CD4-positive, alpha-beta T cell treated with Interleukin-6 for 4 hours (primary cell): ENCODE results near the gene LPIN1.
"Not testable (repeated sequence)": the region's sequence is repeated elsewhere in the genome, so short reads cannot be mapped to it uniquely, and the experiment has no call there.

ENCODE experiments used
- DNase-seq: peaks from one replicate; pipeline ENCODE4 v3.0.0-alpha.2; 2020; ENCODE audit warnings: mixed read lengths

The LPIN1 gene

DNA sequence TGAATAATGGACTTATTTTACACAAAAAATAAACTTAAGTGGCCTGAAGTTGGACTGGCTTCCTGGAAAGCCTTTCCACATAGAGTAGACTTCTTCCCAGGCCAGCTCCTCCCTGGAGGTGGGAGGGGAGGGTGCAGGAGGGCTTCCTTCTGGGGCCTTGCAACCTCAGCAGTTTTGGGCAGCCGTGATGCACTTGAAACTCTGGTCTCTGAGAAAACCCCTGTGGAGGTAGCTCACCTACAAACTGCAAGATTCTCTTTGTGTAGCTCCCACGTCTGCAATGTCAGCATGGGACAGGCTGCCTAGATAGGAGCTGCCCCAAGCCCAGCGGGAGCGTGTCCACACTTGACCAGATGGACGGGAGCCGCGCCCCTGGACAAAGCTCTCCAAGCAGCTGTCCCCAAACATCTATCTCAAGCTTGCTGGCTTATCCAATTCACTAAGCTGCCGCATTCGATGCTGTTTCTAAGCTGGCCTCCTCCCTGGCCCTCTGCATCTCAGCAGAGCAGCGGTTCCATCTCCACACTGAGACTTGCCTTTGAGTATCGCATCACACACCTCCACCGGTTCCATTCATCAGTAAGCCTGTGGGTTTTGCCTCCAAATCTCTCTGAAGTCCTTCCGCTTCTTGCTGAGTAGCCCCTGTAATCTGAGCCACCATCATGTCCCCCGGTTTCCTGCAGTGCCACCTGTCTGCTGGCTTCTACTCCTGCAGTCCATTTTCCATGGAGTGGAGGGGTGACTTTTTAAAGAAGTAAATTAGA, 1.6 kb upstream of the LPIN1 start:
- peak; percentile 33 for DNase-seq

DNA sequence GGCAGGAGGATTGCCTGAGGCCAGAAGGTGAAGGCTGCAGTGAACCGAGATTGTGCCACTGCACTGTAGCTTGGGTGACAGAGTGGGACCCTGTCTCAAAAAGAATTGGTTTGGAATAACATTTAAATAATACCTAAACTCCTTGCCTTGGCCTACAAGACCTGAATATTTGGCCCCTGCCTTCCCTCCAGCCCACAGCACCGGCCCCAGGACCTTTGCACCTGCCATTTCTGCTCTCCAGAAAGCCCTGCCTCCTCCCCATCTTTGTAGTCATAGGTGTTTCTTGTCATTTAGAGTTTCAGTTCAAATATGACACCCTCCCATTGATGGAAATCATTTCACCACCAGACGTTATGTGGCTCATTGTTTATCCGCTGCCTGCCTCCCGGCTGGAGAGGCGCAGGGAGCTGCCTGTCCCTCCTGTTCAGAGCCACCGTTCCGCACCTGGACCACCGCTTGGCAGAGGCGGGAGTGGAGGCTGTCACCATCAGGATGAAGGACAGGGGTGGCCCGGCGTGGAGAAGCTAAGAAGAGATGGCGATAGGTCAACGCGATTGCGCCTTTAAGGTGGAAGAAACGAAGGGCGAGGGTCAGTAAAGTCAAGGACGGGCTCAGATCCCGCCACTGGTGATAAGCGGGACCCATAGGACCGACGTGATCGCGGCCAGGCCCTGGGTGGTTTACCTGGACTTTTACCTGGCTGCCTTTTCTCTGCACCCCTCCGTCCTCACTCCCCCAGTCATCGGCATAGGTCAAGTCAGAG, 638 bp upstream of the LPIN1 start:
- DNase-seq = no peak

DNA sequence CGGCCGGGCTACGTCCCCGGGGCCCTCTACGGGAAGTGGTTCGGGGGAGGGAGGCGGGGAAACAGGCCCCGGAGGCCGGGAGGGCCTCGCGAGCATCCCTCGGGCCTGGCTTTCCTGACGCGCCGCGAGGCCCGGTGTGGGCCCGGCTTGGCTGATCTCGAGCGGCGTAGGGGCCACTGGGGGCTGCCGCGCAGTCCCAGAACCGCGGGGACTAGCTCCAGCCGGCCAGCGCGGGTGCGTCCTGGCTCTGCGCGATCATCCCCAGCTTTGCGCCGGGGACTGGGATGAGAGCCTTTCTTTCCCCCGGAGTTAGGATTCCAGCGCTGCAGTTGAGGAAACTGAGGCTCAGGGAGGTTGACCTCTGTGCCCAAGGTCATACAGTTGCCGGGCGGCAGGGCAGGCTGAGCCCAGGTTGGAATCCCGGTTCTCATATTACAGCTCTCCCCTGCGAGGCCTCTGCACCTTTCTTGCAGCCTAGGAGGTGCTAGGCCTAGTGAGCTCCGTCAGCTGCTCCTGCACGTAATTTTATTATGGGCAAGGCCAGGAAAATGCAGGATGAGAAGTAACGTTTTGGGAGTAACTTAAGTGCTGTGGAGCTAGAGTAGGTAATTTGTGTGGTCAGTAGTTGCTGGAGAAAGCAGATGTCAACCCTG, 501 bp downstream of the LPIN1 start:
- peak; percentile 35 for DNase-seq

DNA sequence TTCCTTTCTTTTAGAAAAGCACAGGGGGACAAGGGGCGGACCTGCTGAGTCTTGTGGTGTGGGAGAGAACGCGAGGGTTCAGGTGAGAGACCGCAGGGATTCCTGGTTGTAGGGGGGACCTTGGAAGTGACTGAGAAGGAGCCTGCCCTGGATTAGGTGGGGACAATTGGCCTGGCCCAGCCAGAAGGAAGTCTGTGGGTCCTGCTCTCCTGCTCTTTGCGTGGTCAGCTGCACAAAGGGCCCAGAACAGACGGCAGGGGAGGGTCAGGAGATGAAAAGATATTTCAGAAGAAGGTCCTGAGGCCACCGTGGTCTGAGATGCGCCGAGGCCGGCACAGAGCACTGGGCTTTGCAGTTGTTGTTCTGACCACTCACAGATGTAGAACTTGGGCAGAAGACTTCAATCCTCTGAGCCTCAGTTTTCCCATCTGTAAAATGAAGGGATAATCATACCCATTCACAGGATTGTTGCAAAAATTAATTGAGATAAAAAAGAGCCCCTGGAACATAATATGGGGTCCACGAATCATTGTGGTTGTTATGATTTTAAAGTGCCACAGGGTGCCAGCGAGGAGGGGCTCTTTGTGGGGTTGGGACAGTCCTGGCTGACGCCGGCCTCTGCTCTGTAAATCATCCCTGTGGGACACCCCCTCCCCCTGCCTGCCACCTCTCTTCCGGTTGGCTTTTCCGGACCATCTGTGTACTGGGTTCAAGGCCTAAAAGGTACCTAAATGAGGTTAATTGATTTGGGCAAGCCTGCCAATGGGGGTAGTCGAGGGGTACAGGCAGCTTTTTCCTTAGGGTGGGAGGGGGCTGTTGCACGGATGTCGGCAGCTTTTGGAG, 1.8 kb downstream of the LPIN1 start:
- DNase-seq = no peak

DNA sequence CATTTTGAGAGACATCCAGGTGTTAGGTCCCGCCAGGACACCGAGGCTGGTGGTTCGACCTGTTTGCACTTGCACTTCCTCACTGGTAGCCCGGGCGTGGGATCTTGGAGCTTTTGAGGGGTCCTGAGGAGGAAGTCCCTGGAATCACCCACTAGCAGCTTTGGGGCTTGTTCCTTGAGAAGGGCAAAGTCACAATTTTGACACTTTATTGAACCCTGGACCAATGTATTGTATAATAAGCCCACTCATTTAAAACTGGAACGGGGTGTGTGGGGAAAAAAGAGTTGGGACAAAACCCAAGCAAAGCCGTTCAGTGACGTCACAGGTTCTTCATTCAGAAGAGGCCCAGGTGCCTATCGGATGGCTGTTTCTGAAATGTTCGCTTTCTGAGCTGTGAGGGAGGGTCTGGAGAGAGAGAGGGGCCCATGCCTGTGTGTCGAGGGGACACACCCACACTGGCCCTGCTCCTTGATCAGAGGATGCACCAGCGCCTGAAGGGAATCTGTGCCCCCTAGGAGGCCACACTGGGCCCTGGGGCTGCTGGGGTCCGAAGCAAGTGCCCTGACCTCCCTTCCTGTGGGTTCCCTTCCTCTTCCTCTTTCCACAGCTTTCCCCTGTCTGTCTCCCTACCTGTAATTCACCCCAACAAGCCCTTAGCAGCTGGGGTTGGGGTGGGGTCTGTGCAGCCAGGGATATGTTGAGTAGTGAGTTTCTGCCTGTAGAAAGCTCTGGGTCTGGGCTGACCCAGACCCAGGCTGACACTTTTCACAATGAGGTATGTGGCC, 2.6 kb downstream of the LPIN1 start:
- no peak for DNase-seq

DNA sequence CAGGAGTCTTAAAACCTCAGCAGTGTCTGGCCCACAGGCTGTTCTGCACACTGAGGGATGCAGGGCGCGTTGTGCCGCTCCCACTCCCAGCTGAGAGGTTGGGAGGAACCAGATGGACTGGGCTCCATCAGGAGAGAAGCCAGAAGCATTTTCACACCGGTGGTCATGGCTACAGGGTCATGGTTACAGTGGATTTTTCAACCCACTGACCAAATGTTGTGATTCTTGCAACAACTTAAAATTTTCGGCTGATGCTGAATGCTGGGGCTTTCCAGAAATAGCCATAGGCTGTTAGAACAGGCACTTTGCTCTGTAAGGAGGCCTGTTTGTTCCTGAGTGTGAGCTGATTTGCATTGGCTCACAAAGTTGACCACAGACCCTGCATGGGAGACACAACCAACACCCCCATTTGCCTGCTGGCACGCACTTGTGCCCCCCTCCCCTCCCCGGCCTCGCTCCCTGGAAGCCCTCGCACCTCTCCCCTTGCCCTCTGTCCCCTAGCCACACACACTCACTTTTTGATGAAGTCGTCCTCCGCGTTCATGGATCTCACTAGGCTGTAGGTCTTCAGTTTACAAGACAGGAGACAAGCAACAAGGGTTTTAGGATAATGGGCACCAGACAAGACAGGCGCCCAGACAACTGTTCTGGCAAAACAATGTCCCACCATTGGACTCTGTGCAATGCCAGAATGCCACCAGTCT, 3.4 kb downstream of the LPIN1 start:
- no peak for DNase-seq

DNA sequence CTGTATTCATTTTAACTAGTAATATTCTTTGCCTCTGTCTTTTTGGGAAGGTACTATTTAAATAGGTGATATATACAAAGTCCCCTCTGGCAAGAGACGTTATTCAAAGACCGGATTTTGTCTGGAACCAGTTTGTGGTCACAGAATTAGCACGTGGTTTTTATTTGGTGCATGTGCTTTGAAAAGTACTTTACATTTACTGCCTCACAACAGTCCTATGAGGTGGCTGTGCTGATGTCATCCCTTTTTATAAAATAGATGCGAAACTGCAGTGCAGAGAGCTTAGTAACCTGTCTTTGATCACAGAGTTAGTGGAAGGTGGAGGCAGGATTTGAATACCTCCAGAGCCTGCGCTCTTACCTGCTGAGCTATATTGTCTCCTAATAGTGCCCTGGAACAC, 4.0 kb downstream of the LPIN1 start:
- DNase-seq = peak; percentile 65

DNA sequence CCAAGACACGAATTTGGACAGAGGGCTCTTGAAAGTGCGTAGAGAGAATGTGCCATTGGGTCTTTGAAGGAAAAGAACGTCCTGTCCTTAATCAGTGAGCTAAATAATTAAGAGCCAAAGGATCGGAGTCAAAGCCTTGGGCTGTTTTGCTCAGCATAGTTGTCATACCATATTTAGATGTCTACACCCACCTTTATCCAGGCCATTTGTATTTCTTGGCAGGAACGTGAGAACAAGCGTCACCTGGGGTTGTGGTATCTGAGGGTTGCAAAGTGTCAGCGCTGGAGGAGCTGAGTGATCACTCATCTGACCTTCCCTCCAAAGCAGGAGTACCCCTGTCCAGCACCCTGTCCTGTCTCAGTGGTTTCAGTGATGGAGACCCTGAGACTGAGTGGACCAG, 4.5 kb downstream of the LPIN1 start:
- DNase-seq = no peak

DNA sequence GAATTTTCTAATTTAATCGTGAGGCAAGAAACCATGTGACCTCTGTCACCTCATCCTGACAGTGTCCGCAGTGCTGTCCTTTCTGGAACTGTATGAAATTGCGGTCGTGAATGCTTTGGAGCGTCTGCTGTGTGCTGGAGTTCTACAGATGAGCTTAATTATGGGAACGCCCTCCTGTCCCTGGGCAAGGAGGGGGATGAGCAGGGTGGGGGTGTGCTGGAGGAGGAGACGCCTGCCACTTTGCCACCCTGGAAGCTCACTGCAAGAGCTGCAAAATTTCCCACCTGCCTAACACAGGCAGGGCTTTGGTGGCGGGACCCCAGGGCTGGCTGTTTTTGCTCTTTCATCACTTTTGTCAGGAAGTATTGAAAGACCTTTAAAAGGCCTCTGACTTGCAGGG, 6.5 kb downstream of the LPIN1 start:
- DNase-seq = no peak

DNA sequence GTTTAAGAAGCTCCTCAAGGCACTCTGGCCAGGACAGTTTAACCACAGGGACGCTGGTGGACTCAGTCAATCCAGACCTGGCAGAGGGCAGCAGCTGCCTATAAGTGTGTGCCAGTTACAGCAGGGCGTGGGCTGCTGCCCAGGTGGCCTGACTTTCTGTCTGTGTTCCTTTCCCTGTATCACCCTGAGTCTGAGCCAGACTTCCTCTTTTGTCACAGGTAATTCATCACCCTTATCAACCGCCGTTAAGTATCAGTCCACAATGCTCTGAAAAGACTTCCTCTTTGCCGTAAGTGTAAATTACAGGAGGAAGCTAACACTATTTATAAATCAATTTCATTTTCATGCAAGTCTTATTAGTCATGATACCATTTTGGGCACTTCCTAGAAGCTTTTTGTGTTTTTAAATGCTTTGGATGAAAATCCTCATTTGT, 7.0 kb downstream of the LPIN1 start:
- peak; percentile 60 for DNase-seq

DNA sequence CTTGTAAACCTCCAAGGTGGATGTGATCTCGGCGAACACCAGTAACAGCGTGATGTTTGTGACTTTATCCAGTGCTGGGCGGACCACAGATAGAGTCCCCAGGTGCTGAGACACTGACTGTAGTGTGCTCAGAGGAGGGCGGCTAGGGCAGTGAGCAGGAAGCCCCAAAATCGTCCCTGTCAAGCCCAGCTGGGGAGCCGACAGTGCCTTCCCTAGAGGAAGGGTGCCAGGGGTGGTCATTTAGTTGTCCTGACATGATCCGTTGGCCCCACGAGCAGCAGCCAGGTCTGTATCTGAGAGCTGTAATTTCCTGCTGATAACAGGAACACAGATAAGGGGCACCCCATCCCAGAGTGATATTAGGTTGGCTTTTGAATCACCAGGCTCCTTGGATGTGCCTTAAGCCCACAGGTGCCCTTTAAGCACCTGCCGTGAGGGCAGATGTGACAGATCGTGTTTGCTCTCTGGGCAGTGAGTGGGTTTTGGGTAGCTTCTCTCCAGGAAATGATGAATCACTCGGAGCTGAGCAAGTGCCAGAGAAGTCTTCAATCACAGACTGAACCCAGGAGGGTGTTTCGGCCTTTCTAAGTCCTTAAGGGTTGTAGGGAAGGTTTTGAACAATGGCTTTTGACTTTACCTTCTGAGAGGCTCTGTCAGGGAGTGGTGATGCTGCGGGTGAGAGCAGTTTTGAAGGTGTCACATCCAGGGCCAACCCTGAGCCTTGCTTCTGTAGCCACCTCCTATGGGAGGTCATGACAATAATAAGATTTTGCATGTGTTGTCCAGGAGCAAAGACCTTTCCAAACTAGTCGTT, 7.7 kb downstream of the LPIN1 start:
- DNase-seq = peak; percentile 80

DNA sequence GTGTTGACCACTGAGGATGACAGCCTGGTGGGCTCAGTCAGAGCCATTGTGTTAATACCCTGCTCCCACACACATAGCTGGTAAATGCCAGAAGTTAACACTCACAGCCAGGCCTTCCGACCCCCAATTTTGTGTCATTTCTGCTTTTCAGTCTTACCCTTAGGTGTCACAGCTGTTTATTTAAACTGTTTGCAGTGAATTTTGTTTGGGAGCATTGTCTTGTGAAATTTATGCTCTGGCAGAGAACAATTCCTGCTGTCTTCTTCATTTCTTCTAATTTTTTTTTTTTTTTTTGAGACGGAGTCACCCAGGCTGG, 8.2 kb downstream of the LPIN1 start:
- no peak for DNase-seq

DNA sequence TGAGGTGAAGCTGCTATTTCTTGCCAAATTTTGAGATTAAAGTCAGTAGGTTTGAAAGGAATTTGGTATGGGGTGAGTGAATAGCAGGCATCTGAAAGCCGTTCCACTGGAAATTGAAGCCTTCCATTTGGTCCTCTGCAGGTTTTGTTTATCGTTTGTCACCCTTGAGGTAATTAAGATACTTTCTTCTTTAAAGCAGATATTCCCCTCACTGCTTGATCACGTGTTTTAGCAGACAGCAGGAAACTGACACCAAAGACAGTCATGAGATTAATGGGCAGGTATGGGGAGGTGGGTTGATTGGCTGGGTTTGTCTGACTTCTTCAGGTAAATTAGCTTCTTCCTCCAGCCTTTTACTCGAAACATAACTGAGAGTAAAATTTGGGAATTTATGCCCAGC, 10.7 kb downstream of the LPIN1 start:
- peak; percentile 50 for DNase-seq

DNA sequence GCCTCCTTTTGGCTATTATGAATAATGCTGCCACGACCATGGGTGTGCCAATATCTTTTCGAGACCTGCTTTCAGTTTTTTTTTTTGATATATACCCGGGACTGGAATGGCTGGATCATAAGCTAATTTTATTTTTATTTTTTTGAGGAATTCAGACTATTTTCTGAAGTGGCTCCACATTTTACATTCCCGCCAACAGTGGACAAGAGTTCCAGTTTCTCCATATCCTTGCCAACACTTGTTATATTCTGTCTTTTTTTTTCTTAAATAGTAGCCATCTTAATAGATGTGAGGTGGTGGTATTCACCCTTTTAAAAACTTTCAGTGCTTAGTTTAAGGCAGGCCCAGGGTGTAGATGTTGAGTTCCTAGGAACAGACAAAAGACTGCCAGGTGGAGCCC, 11.8 kb downstream of the LPIN1 start:
- DNase-seq = no peak

DNA sequence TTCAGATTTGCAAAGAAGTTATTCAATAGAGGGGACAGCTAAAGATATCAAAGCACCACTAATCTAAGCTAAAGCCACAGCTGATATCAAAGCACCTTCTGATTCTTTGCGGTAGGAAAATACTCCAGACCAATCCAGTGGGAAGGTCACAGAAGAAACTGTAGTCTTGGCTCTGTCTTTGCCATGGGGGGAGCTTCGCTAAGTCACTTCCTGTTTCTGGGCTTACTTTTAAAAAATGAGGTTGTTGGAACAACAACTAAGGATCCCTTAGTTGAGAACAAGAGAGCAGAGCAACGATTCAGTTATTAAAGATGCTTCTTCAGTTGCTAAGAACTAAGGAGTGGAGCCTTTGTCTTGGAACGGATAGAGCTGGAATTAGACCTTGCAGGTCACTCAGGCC, 12.2 kb downstream of the LPIN1 start:
- DNase-seq = no peak

DNA sequence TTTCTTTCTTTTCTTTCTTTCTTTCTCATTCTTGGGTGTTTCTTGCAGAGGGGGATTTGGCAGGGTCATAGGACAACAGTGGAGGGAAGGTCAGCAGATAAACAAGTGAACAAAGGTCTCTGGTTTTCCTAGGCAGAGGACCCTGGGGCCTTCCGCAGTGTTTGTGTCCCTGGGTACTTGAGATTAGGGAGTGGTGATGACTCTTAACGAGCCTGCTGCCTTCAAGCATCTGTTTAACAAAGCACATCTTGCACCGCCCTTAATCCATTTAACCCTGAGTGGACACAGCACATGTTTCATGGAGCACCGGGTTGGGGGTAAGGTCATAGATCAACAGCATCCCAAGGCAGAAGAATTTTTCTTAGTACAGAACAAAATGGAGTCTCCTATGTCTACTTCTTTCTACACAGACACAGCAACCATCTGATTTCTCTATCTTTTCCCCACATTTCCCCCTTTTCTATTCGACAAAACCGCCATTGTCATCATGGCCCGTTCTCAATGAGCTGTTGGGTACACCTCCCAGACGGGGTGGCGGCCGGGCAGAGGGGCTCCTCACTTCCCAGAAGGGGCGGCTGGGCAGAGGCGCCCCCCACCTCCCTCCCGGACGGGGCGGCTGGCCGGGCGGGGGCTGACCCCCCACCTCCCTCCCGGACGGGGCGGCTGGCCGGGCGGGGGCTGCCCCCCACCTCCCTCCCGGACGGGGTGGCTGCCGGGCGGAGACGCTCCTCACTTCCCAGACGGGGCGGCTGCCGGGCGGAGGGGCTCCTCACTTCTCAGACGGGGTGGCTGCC, 12.9 kb downstream of the LPIN1 start:
- not testable (repeated sequence) for DNase-seq

DNA sequence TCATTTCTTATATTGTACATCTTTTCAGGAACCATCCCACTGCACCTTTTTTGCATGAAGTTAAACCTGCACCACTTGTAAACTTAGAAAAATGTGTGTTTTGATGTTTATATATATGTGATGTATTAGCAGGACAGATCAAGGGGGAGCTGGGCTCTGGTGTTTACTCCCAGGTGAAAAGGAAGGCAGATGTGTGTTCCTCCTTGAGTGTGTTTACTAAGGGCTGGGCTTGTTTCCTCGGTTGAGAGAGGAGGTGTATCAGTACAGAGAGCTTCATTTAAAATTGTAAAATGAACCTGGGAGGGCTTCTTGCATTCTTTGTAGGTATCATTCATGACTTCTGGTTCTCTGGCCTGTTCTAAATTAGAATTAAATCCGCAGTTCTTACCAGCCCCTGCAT, 14.8 kb downstream of the LPIN1 start:
- no peak for DNase-seq

DNA sequence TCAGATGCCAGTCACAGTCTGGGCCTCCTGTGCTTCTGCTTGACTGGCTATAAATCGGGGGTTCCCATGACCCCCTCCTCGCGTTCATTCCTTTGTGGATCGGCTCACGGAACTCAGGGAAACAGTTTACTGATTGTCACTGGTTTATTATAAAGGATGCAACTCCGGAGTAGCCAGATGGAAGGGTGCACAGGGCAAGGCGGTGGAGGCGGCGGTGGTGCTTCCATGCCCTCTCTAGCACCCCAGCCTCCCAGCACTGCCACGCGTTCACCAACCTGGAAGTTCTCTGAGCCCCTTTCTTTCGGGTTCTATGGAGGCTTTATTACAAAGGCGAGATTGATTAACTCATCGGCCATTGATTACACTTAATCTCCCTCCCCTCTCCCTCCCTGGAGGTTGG, 15.6 kb downstream of the LPIN1 start:
- DNase-seq = no peak

DNA sequence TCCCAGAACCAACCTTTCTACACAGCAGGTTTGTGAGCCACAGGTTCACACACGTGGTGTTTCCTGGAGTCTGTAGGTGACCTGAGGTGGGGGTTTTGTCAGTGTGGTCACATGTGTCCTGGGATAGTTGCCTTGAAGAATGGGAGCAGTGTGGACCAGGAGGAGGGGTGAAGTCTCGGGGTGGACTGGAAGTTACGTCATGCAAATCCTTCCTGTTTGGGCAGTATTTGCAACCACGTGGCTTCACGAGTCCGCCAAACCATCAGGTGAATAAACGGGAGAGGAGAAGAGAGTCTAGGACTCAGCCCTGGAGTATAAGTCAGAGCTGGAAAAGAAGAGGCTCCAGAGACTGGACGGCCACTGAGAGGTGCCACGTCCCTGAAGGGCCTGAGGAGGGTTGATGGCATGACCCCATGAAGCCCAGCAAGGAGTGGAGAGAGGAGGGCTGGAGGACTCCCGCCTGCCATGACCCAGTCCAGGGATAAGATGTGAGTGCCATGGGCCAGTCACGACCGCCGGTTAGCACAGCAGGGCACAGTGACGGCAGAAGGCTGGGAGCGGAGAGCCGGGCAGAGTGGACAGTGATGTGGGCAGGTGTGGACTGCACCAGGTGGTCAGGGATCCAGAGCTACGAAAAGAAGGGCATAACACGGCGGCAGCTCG, 16.5 kb downstream of the LPIN1 start:
- DNase-seq = no peak
